H1 (cell line): ENCODE data around the gene C17orf100.

Source experiments
- EZH2 ChIP-seq: fragments of 200-600 bp; sonication (generic); IDR thresholded peaks from 2 replicates; pipeline ENCODE4 v1.7.1; 2012; ENCODE audit warnings: low read depth, mild to moderate bottlenecking, moderate library complexity, low read length, inconsistent platforms; ENCODE audit not compliant: severe bottlenecking
- GABPA ChIP-seq: IDR thresholded peaks from 2 replicates; pipeline ENCODE4 v1.6.1; 2011; ENCODE audit warnings: mild to moderate bottlenecking, low read length, moderate library complexity, borderline replicate concordance; ENCODE audit not compliant: insufficient read depth
- TAF1 ChIP-seq: IDR thresholded peaks from 2 replicates; pipeline ENCODE4 v1.6.1; 2011; ENCODE audit warnings: mild to moderate bottlenecking, low read depth, low read length
- TCF12 ChIP-seq: IDR thresholded peaks from 2 replicates; pipeline ENCODE4 v1.6.1; 2011; ENCODE audit warnings: low read depth, mild to moderate bottlenecking, low read length
- TF ChIP-seq, protein P1 (sequence below): IDR thresholded peaks from 2 replicates; pipeline ENCODE4 v1.6.1; 2011; ENCODE audit warnings: low read length, improper control_type of control experiment
- TF ChIP-seq, protein P2 (sequence below), 3 experiments: IDR thresholded peaks; 1 replicate in 2 of 3; 2 replicates in 1 of 3; pipeline versions ENCODE4 v1.5.1 to v1.6.1; 2011; ENCODE audit warnings: low read length in 3 of 3, mild to moderate bottlenecking in 3 of 3, inconsistent platforms in 2 of 3, low read depth in 1 of 3, moderate library complexity in 1 of 3; ENCODE audit not compliant: insufficient read depth in 1 of 3; ENCODE audit errors: control extremely low read depth in 1 of 3

DNA sequence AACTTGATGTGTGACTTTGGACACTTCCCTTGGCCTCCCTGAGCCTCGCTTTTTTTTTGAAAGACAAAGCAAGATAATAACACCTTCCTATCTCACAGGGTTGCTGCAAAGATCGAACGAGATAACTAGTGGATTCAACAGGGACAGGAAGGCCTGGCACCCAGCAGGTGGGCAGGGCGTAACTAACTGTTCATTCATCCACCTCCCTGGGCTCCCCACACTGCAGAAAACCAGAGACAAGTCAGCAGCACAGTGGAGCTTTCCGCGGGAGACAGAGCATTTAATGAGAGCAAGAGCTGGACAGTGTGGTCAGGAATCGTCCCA, 32.9 kb downstream of the C17orf100 start:
- TF ChIP-seq TAF1 (no peak), TCF12 (no peak), EZH2 (no peak), GABPA (no peak)
- TF ChIP-seq, protein P1, sequence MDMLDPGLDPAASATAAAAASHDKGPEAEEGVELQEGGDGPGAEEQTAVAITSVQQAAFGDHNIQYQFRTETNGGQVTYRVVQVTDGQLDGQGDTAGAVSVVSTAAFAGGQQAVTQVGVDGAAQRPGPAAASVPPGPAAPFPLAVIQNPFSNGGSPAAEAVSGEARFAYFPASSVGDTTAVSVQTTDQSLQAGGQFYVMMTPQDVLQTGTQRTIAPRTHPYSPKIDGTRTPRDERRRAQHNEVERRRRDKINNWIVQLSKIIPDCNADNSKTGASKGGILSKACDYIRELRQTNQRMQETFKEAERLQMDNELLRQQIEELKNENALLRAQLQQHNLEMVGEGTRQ: no peak
- TF ChIP-seq, protein P2, sequence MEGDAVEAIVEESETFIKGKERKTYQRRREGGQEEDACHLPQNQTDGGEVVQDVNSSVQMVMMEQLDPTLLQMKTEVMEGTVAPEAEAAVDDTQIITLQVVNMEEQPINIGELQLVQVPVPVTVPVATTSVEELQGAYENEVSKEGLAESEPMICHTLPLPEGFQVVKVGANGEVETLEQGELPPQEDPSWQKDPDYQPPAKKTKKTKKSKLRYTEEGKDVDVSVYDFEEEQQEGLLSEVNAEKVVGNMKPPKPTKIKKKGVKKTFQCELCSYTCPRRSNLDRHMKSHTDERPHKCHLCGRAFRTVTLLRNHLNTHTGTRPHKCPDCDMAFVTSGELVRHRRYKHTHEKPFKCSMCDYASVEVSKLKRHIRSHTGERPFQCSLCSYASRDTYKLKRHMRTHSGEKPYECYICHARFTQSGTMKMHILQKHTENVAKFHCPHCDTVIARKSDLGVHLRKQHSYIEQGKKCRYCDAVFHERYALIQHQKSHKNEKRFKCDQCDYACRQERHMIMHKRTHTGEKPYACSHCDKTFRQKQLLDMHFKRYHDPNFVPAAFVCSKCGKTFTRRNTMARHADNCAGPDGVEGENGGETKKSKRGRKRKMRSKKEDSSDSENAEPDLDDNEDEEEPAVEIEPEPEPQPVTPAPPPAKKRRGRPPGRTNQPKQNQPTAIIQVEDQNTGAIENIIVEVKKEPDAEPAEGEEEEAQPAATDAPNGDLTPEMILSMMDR (IDR thresholded peaks at IDR 0.05; ENCODE audit: control extremely low read depth in 1 of 3, insufficient read depth in 1 of 3, low read depth in 1 of 3, low read length in 3 of 3): no peak
